GM21381 (cell line): ENCODE results near the gene XYLT2.
A peak's percentile ranks its signal among the peaks of the same experiment; 100 is the strongest.
"Not testable (repeated sequence)": the region's sequence is repeated elsewhere in the genome, so short reads cannot be mapped to it uniquely, and the experiment has no call there.

Experiments
- ATAC-seq: cut with Tn5 transposase; IDR thresholded peaks from one replicate; pipeline ENCODE4 v1.9.1; 2021; ENCODE audit warnings: mild to moderate bottlenecking, moderate library complexity; ENCODE audit not compliant: unreplicated experiment

XYLT2 gene

GRCh38 chr17:50319306-50320004 is 26.5 kb upstream of the XYLT2 start:
- no peak for ATAC-seq

- ATAC-seq, result no peak
These were observed 23.7 kb upstream of the XYLT2 start for GRCh38 chr17:50322271-50322670.

GRCh38 chr17:50323060-50323459 is 22.9 kb upstream of the XYLT2 start:
- ATAC-seq, result no peak

- ATAC-seq, result no peak
These were observed 20.0 kb upstream of the XYLT2 start for GRCh38 chr17:50325906-50326305.

- no peak for ATAC-seq
These were observed 19.0 kb upstream of the XYLT2 start for GRCh38 chr17:50326831-50327364.

GRCh38 chr17:50328363-50329325 is 17.3 kb upstream of the XYLT2 start:
- no peak for ATAC-seq

GRCh38 chr17:50329716-50330115 is 16.2 kb upstream of the XYLT2 start:
- ATAC-seq, result no peak

GRCh38 chr17:50330151-50330775 is 15.7 kb upstream of the XYLT2 start:
- ATAC-seq, result no peak

GRCh38 chr17:50331085-50331791 is 14.7 kb upstream of the XYLT2 start:
- ATAC-seq, result no peak

- no peak for ATAC-seq
These were observed 13.7 kb upstream of the XYLT2 start for GRCh38 chr17:50332196-50332595.

GRCh38 chr17:50333291-50334057 is 12.5 kb upstream of the XYLT2 start:
- not testable (repeated sequence) for ATAC-seq

- no peak for ATAC-seq
These were observed 8.0 kb upstream of the XYLT2 start for GRCh38 chr17:50337956-50338355.

GRCh38 chr17:50338645-50339044 is 7.3 kb upstream of the XYLT2 start:
- ATAC-seq, result no peak

GRCh38 chr17:50339381-50339780 is 6.5 kb upstream of the XYLT2 start:
- ATAC-seq, result no peak

GRCh38 chr17:50344731-50345365 is 1.1 kb upstream of the XYLT2 start:
- no peak for ATAC-seq

GRCh38 chr17:50346313-50347116 is 589 bp downstream of the XYLT2 start:
- ATAC-seq, result peak; percentile 47

GRCh38 chr17:50347117-50347893 is 1.4 kb downstream of the XYLT2 start:
- no peak for ATAC-seq

GRCh38 chr17:50347894-50348291 is 2.0 kb downstream of the XYLT2 start:
- no peak for ATAC-seq
